H9 (cell line): Measurements from ENCODE around the gene TMUB2. TPM values are rescaled to one million over a fixed set of nuclear protein-coding genes. Genes with fewer than 3 reads are reported as not detected.

Experiments
- DNase-seq: peaks from one replicate; pipeline ENCODE4 v3.0.0-alpha.2; 2017
- H2AFZ ChIP-seq: one replicate; pipeline ENCODE4 v1.6.1; 2013; ENCODE audit warnings: mild to moderate bottlenecking, low read length, control low read depth, moderate library complexity
- H2AK5ac ChIP-seq: 2 replicates; pipeline ENCODE4 v1.6.1; 2013; ENCODE audit warnings: low read length, control low read depth, mixed read lengths; ENCODE audit not compliant: insufficient read length
- H2BK120ac ChIP-seq: one replicate; pipeline ENCODE4 v1.6.1; 2013; ENCODE audit warnings: low read depth, mild to moderate bottlenecking, low read length, control low read depth, inconsistent platforms; ENCODE audit not compliant: poor library complexity, severe bottlenecking
- H2BK12ac ChIP-seq: 2 replicates; pipeline ENCODE4 v1.6.1; 2013; ENCODE audit warnings: low read length, control low read depth, mixed read lengths, low read depth; ENCODE audit not compliant: insufficient read length
- H2BK15ac ChIP-seq: 2 replicates; pipeline ENCODE4 v1.6.1; 2013; ENCODE audit warnings: low read depth, low read length, control low read depth
- H2BK20ac ChIP-seq: one replicate; pipeline ENCODE4 v1.6.1; 2013; ENCODE audit warnings: low read depth, mild to moderate bottlenecking, low read length, control low read depth, inconsistent platforms; ENCODE audit not compliant: poor library complexity, severe bottlenecking
- H2BK5ac ChIP-seq: 2 replicates; pipeline ENCODE4 v1.6.1; 2013; ENCODE audit warnings: low read length, control low read depth, mixed read lengths; ENCODE audit not compliant: insufficient read length
- H3K14ac ChIP-seq: 2 replicates; pipeline ENCODE4 v1.6.1; 2013; ENCODE audit warnings: low read length, control low read depth; ENCODE audit not compliant: insufficient read depth
- H3K18ac ChIP-seq: 2 replicates; pipeline ENCODE4 v1.6.1; 2013; ENCODE audit warnings: low read depth, mild to moderate bottlenecking, mixed read lengths, low read length, control low read depth; ENCODE audit not compliant: insufficient read length
- H3K23ac ChIP-seq: 2 replicates; pipeline ENCODE4 v1.6.1; 2013; ENCODE audit warnings: low read length, control low read depth, mixed read lengths, low read depth; ENCODE audit not compliant: insufficient read length
- H3K23me2 ChIP-seq: 2 replicates; pipeline ENCODE4 v1.6.1; 2013; ENCODE audit warnings: low read depth, mild to moderate bottlenecking, mixed read lengths, low read length, control low read depth; ENCODE audit not compliant: insufficient read length, poor library complexity, severe bottlenecking
- H3K27ac ChIP-seq: 2 replicates; pipeline ENCODE4 v1.5.1; 2013; ENCODE audit warnings: low read length, control low read depth, mixed read lengths, low read depth; ENCODE audit not compliant: insufficient read length
- H3K27me3 ChIP-seq: 2 replicates; pipeline ENCODE4 v1.6.1; 2013; ENCODE audit warnings: low read length, control low read depth, inconsistent platforms; ENCODE audit not compliant: insufficient read depth
- H3K4ac ChIP-seq: 2 replicates; pipeline ENCODE4 v1.6.1; 2013; ENCODE audit warnings: low read depth, mild to moderate bottlenecking, control low read depth, inconsistent platforms, low read length, moderate library complexity
- H3K4me1 ChIP-seq: 2 replicates; pipeline ENCODE4 v1.6.1; 2013; ENCODE audit warnings: low read length, control low read depth, inconsistent platforms; ENCODE audit not compliant: insufficient read depth
- H3K4me2 ChIP-seq: 2 replicates; pipeline ENCODE4 v1.6.1; 2013; ENCODE audit warnings: low read length, control low read depth, mixed read lengths; ENCODE audit not compliant: insufficient read length, insufficient read depth
- H3K56ac ChIP-seq: 2 replicates; pipeline ENCODE4 v1.6.1; 2013; ENCODE audit warnings: low read depth, mild to moderate bottlenecking, mixed read lengths, low read length, control low read depth; ENCODE audit not compliant: insufficient read length
- H3K79me1 ChIP-seq: 2 replicates; pipeline ENCODE4 v1.6.1; 2013; ENCODE audit warnings: low read depth, mild to moderate bottlenecking, moderate library complexity, low read length, control low read depth, inconsistent platforms; ENCODE audit not compliant: insufficient read depth, poor library complexity, severe bottlenecking
- H3K79me2 ChIP-seq: 2 replicates; pipeline ENCODE4 v1.6.1; 2013; ENCODE audit warnings: low read length, control low read depth, inconsistent platforms; ENCODE audit not compliant: insufficient read depth
- H3K9ac ChIP-seq: 2 replicates; pipeline ENCODE4 v1.6.1; 2013; ENCODE audit warnings: low read length, control low read depth, mixed read lengths; ENCODE audit not compliant: insufficient read length; ENCODE audit errors: extremely low read depth
- H3K9me3 ChIP-seq: one replicate; pipeline ENCODE4 v1.6.1; 2013; ENCODE audit warnings: low read depth, low read length, inconsistent platforms; ENCODE audit not compliant: control insufficient read depth
- H3T11ph ChIP-seq: one replicate; pipeline ENCODE4 v1.6.1; 2013; ENCODE audit warnings: mild to moderate bottlenecking, low read length, control low read depth, inconsistent platforms
- H4K20me1 ChIP-seq: one replicate; pipeline ENCODE4 v1.6.1; 2013; ENCODE audit not compliant: control insufficient read depth, insufficient read length, insufficient read depth
- H4K5ac ChIP-seq: 2 replicates; pipeline ENCODE4 v1.6.1; 2013; ENCODE audit warnings: low read depth, mild to moderate bottlenecking, mixed read lengths, low read length, control low read depth; ENCODE audit not compliant: insufficient read length
- H4K8ac ChIP-seq: replicated peaks from 2 replicates; pipeline ENCODE4 v1.6.1; 2013; ENCODE audit warnings: low read length, control low read depth, mixed read lengths, low read depth; ENCODE audit not compliant: insufficient read length
- H4K91ac ChIP-seq: 2 replicates; pipeline ENCODE4 v1.6.1; 2013; ENCODE audit warnings: low read depth, mild to moderate bottlenecking, moderate library complexity, mixed read lengths, low read length, control low read depth; ENCODE audit not compliant: insufficient read length
- H3K27ac Mint-ChIP-seq, 3 experiments: 2 replicates in 2 of 3; 3 replicates in 1 of 3; pipeline ENCODE4 v1.8.0; 2020 to 2021; ENCODE audit warnings: mixed read lengths in 3 of 3, mild to moderate bottlenecking in 1 of 3, moderate library complexity in 1 of 3
- H3K27me3 Mint-ChIP-seq: 2 replicates; pipeline ENCODE4 v1.8.0; 2021; ENCODE audit warnings: low read depth, mild to moderate bottlenecking, moderate library complexity, mixed read lengths
- H3K36me3 Mint-ChIP-seq, 3 experiments: 2 replicates in 2 of 3; 3 replicates in 1 of 3; pipeline ENCODE4 v1.8.0; 2020 to 2021; ENCODE audit warnings: low read depth in 3 of 3, mixed read lengths in 3 of 3; ENCODE audit not compliant: insufficient read depth in 1 of 3
- H3K4me1 Mint-ChIP-seq, 2 experiments: 2 replicates each; pipeline ENCODE4 v1.8.0; 2020; ENCODE audit warnings: mixed read lengths in 2 of 2
- H3K4me3 Mint-ChIP-seq, 2 experiments: 2 replicates in 1 of 2; 3 replicates in 1 of 2; pipeline ENCODE4 v1.8.0; 2020 to 2021; ENCODE audit warnings: mild to moderate bottlenecking in 2 of 2, mixed read lengths in 2 of 2, moderate library complexity in 1 of 2
- H3K9me3 Mint-ChIP-seq, 2 experiments: 2 replicates in 1 of 2; 3 replicates in 1 of 2; pipeline ENCODE4 v1.8.0; 2020; ENCODE audit warnings: mild to moderate bottlenecking in 2 of 2, mixed read lengths in 2 of 2, moderate library complexity in 1 of 2
- WGBS: extraction: QIAGEN DNeasy Blood & Tissue Kit; methylation state at CpG from one replicate; pipeline ENCODE4 v1.1.7; 2013; ENCODE audit warnings: missing lambda C conversion rate, low lambda C conversion rate, mixed read lengths; ENCODE audit not compliant: insufficient read length; ENCODE audit errors: extremely low coverage; 5-methylcytosine and 5-hydroxymethylcytosine counted together
- total RNA-seq: library from RNA; stranded (reverse); gene quantifications from 2 replicates; pipeline ENCODE4 v1.2.1, GENCODE V29; 2021
- TF ChIP-seq, protein P1 (sequence below): fragments of 200-600 bp; sonication (generic); conservative IDR thresholded peaks from 3 replicates; pipeline ENCODE4 v1.8.0; 2021; ENCODE audit warnings: antibody characterized with exemption, mild to moderate bottlenecking

TMUB2 gene
- total RNA-seq, 1 experiment from 2014 or later: 22.9 TPM

DNA sequence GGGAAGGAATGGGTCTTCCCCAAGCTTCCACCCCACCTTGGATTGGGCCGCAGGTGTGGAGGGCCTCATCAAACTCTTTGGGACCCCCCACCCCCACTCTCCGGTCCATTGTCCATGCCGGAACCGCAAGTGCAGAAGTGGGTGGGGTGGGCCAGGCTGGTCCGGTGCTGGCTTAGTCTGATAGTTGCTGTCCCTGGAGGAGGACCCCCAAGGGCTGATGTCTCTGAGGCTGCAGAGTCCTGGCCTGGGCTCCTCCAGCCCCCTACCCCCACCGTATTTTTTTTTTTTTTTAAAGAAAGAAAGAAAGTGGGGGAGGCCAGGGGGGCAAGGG, 20.0 kb downstream of the TMUB2 start:
- Histone ChIP-seq H2BK120ac (no peak overlapping the region), H3K27me3 (no peaks in the 10 kb centered on the region), H3K9ac (no peak overlapping the region), H3K4me1 (no peaks in the 10 kb centered on the region), H3K9me3 (no peaks in the 10 kb centered on the region), H2BK12ac (no peak overlapping the region), H3K4me2 (no peak overlapping the region), H4K5ac (no peak overlapping the region), H3T11ph (no peak overlapping the region), H2AK5ac (no peak overlapping the region), H2BK5ac (no peak overlapping the region), H2BK20ac (no peak overlapping the region), H3K23me2 (no peaks in the 10 kb centered on the region), H3K14ac (no peak overlapping the region), H3K56ac (no peak overlapping the region), H4K20me1 (no peaks in the 10 kb centered on the region), H3K27ac (no peak overlapping the region), H3K79me1 (no peaks in the 10 kb centered on the region), H3K79me2 (no peaks in the 10 kb centered on the region), H3K4ac (no peak overlapping the region), H3K18ac (no peak overlapping the region), H4K91ac (no peak overlapping the region), H3K23ac (no peak overlapping the region), H2AFZ (no peak overlapping the region), H4K8ac (no peak overlapping the region), H2BK15ac (no peak overlapping the region)
- no peak for DNase-seq
- Mint-ChIP-seq H3K9me3 (no peaks in the 10 kb centered on the region), H3K36me3 (peaks cover 23 to 57% (median 40%) of the 10 kb centered on the region in 3 experiments), H3K4me1 (peaks cover 16 to 35% of the 10 kb centered on the region in 2 experiments), H3K27me3 (no peaks in the 10 kb centered on the region; the same call in 1 of the 2 replicates), H3K4me3 (no peak overlapping the region), H3K27ac (no peak overlapping the region)
- WGBS: no CpG with 5 or more reads among the region's 6 CpGs
- TF ChIP-seq, protein P1, sequence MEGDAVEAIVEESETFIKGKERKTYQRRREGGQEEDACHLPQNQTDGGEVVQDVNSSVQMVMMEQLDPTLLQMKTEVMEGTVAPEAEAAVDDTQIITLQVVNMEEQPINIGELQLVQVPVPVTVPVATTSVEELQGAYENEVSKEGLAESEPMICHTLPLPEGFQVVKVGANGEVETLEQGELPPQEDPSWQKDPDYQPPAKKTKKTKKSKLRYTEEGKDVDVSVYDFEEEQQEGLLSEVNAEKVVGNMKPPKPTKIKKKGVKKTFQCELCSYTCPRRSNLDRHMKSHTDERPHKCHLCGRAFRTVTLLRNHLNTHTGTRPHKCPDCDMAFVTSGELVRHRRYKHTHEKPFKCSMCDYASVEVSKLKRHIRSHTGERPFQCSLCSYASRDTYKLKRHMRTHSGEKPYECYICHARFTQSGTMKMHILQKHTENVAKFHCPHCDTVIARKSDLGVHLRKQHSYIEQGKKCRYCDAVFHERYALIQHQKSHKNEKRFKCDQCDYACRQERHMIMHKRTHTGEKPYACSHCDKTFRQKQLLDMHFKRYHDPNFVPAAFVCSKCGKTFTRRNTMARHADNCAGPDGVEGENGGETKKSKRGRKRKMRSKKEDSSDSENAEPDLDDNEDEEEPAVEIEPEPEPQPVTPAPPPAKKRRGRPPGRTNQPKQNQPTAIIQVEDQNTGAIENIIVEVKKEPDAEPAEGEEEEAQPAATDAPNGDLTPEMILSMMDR: no peak
